Smooth muscle cell (in vitro differentiated cells): ENCODE measurements around the gene RGS21. TPM values are rescaled to one million over a fixed set of nuclear protein-coding genes. Genes with fewer than 3 reads are reported as not detected.
"Not testable (repeated sequence)": the region's sequence is repeated elsewhere in the genome, so short reads cannot be mapped to it uniquely, and the experiment has no call there.

ENCODE experiments used
- DNase-seq: peaks from one replicate; lab custom pipeline; 2025; ENCODE audit not compliant: unreplicated experiment; lab: John Stamatoyannopoulos, UW
- H2AFZ ChIP-seq: fragments of 200-600 bp; sonication (generic); 2 replicates; pipeline ENCODE4 v1.6.0; 2016; ENCODE audit warnings: antibody characterized with exemption, low read depth, mild to moderate bottlenecking
- H3F3A ChIP-seq: fragments of 200-600 bp; sonication (generic); 2 replicates; pipeline ENCODE4 v1.6.0; 2017; ENCODE audit warnings: antibody characterized with exemption, low read depth
- H3K27ac ChIP-seq: fragments of 200-600 bp; sonication (generic); 2 replicates; pipeline ENCODE4 v1.5.1; 2016; ENCODE audit warnings: low read depth, mild to moderate bottlenecking
- H3K27me3 ChIP-seq: fragments of 200-600 bp; sonication (generic); 2 replicates; pipeline ENCODE4 v1.6.1; 2016; ENCODE audit warnings: low read depth, mild to moderate bottlenecking
- H3K36me3 ChIP-seq: fragments of 200-600 bp; sonication (generic); 2 replicates; pipeline ENCODE4 v1.5.1; 2016; ENCODE audit warnings: low read depth
- H3K4me1 ChIP-seq: fragments of 200-600 bp; sonication (generic); 2 replicates; pipeline ENCODE4 v1.5.1; 2016; ENCODE audit warnings: low read depth
- H3K4me2 ChIP-seq: fragments of 200-600 bp; sonication (generic); 2 replicates; pipeline ENCODE4 v1.6.0; 2016; ENCODE audit warnings: mild to moderate bottlenecking
- H3K4me3 ChIP-seq: fragments of 200-600 bp; sonication (generic); 2 replicates; pipeline ENCODE4 v1.5.1; 2016; ENCODE audit warnings: mild to moderate bottlenecking
- H3K79me2 ChIP-seq: fragments of 200-600 bp; sonication (generic); 2 replicates; pipeline ENCODE4 v1.6.0; 2016; ENCODE audit warnings: low read depth, mild to moderate bottlenecking
- H3K9ac ChIP-seq: fragments of 200-600 bp; sonication (generic); 2 replicates; pipeline ENCODE4 v1.6.0; 2016; ENCODE audit warnings: low read depth
- H3K9me3 ChIP-seq: fragments of 200-600 bp; sonication (generic); replicated peaks from 2 replicates; pipeline ENCODE4 v1.5.1; 2016; ENCODE audit warnings: low read depth
- H4K20me1 ChIP-seq: fragments of 200-600 bp; sonication (generic); 2 replicates; pipeline ENCODE4 v1.6.0; 2016; ENCODE audit warnings: low read depth
- WGBS: methylation state at CpG from one replicate; pipeline ENCODE4 v1.1.7; 2016; ENCODE audit warnings: low lambda C conversion rate; 5-methylcytosine and 5-hydroxymethylcytosine counted together
- polyA plus RNA-seq: library from polyadenylated mRNA; unstranded; fragments of >200 nt; fragmentation: Nextera tagmentation; extraction: Ambion mirVana; gene quantifications from 2 replicates; pipeline ENCODE4 v1.2.1, GENCODE V29; 2016
- total RNA-seq: library from RNA; depleted of rRNA; stranded (reverse); fragments of >200 nt; gene quantifications from 2 replicates; pipeline ENCODE4 v1.2.3, GENCODE V29; 2014
- TF ChIP-seq, protein P1 (sequence below): fragments of 200-600 bp; sonication (generic); IDR thresholded peaks from 2 replicates; pipeline ENCODE4 v1.5.1; 2017; ENCODE audit warnings: borderline replicate concordance, mild to moderate bottlenecking, antibody characterized with exemption; ENCODE audit not compliant: insufficient read depth, poor library complexity, severe bottlenecking

RGS21 gene
- total and polyA plus RNA-seq, 2 experiments from 2014 or later = not detected

- Histone ChIP-seq H3K79me2 (no peaks in the 10 kb centered on the region), H3K4me2 (no peak overlapping the region), H3F3A (no peaks in the 10 kb centered on the region), H3K36me3 (no peaks in the 10 kb centered on the region), H3K27ac (no peak overlapping the region), H3K27me3 (no peaks in the 10 kb centered on the region), H3K9ac (no peak overlapping the region), H2AFZ (no peak overlapping the region), H3K9me3 (no peaks in the 10 kb centered on the region), H3K4me3 (no peak overlapping the region), H3K4me1 (no peaks in the 10 kb centered on the region), H4K20me1 (no peaks in the 10 kb centered on the region)
- no peak for DNase-seq
- WGBS = 93% methylated on average over 3 of the region's 3 CpGs
- TF ChIP-seq, protein P1, sequence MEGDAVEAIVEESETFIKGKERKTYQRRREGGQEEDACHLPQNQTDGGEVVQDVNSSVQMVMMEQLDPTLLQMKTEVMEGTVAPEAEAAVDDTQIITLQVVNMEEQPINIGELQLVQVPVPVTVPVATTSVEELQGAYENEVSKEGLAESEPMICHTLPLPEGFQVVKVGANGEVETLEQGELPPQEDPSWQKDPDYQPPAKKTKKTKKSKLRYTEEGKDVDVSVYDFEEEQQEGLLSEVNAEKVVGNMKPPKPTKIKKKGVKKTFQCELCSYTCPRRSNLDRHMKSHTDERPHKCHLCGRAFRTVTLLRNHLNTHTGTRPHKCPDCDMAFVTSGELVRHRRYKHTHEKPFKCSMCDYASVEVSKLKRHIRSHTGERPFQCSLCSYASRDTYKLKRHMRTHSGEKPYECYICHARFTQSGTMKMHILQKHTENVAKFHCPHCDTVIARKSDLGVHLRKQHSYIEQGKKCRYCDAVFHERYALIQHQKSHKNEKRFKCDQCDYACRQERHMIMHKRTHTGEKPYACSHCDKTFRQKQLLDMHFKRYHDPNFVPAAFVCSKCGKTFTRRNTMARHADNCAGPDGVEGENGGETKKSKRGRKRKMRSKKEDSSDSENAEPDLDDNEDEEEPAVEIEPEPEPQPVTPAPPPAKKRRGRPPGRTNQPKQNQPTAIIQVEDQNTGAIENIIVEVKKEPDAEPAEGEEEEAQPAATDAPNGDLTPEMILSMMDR = no peak
These were observed 42.2 kb upstream of the RGS21 start for GRCh38 chr1:192274588-192274987.

GRCh38 chr1:192277635-192278034 is 39.2 kb upstream of the RGS21 start:
- H3K79me2 ChIP-seq = no peaks in the 10 kb centered on the region
- H3K4me2 ChIP-seq = no peak overlapping the region
- DNase-seq = no peak

DNA sequence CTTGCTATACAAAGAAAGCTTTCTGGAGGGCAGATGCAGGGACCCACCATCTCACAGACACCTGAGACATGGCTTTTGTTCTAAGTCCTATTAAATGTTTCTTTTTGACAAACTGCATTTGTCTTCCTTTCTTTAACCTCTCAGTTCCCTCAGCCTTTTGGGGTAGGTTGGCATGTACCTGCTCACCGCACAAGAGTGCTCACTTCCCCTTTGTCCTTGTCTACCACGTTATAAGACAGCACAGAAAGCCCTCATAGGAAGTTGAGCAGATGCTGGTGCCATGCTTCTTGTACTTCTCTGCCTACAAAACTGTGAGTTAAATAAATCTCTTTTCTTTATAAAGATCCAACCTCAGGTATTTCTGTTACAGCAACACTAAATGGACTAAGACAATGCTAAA is 31.9 kb upstream of the RGS21 start:
- H2AFZ ChIP-seq = no peak overlapping the region
- no peaks in the 10 kb centered on the region for H3K27me3 ChIP-seq
- H3K4me1 ChIP-seq = no peaks in the 10 kb centered on the region
- no peaks in the 10 kb centered on the region for H4K20me1 ChIP-seq
- H3F3A ChIP-seq = no peaks in the 10 kb centered on the region
- no peak overlapping the region for H3K27ac ChIP-seq
- H3K9me3 ChIP-seq = peaks cover 3% of the 10 kb centered on the region
- H3K4me3 ChIP-seq = no peak overlapping the region
- TF ChIP-seq, protein P1 = no peak
- 88% methylated on average over 2 of the region's 2 CpGs for WGBS
- H3K9ac ChIP-seq = no peak overlapping the region
- H3K4me2 ChIP-seq = no peak overlapping the region
- DNase-seq = no peak
- peaks cover 5% of the 10 kb centered on the region for H3K36me3 ChIP-seq
- H3K79me2 ChIP-seq = no peaks in the 10 kb centered on the region

More at GRCh38 chr1:192277635-192278034, 39.2 kb upstream of the RGS21 start:
- TF ChIP-seq, protein P1 = no peak
- peaks cover 5% of the 10 kb centered on the region for H3K36me3 ChIP-seq
- no peaks in the 10 kb centered on the region for H3K27me3 ChIP-seq
- 54% methylated on average over 1 of the region's 1 CpG for WGBS
- H3K4me3 ChIP-seq = no peak overlapping the region
- H3K4me1 ChIP-seq = no peaks in the 10 kb centered on the region
- H3F3A ChIP-seq = no peaks in the 10 kb centered on the region
- no peaks in the 10 kb centered on the region for H4K20me1 ChIP-seq
- H3K9ac ChIP-seq = no peak overlapping the region
- no peak overlapping the region for H2AFZ ChIP-seq
- no peak overlapping the region for H3K27ac ChIP-seq
- peaks cover 3% of the 10 kb centered on the region for H3K9me3 ChIP-seq

- TF ChIP-seq, protein P1 = no peak
- WGBS = 79% methylated on average over 1 of the region's 1 CpG
These were observed 13.8 kb upstream of the RGS21 start for GRCh38 chr1:192303029-192303428.

GRCh38 chr1:192308314-192308713 is 8.5 kb upstream of the RGS21 start:
- 100% methylated on average over 2 of the region's 2 CpGs for WGBS
- not testable (repeated sequence) for H3K27ac ChIP-seq, H4K20me1 ChIP-seq, H3K9me3 ChIP-seq, H3F3A ChIP-seq, H3K79me2 ChIP-seq, H3K4me2 ChIP-seq, DNase-seq, H3K4me1 ChIP-seq, H3K27me3 ChIP-seq, H3K9ac ChIP-seq, H3K36me3 ChIP-seq, H3K4me3 ChIP-seq, H2AFZ ChIP-seq

More at GRCh38 chr1:192303029-192303428, 13.8 kb upstream of the RGS21 start:
- H3K9me3 ChIP-seq = no peaks in the 10 kb centered on the region
- no peaks in the 10 kb centered on the region for H3K79me2 ChIP-seq
- H3K4me3 ChIP-seq = no peak overlapping the region
- no peak overlapping the region for H3K9ac ChIP-seq
- no peak overlapping the region for H3K4me2 ChIP-seq
- no peaks in the 10 kb centered on the region for H3K36me3 ChIP-seq
- H2AFZ ChIP-seq = no peak overlapping the region
- H3F3A ChIP-seq = no peaks in the 10 kb centered on the region
- H3K27me3 ChIP-seq = no peaks in the 10 kb centered on the region
- no peak overlapping the region for H3K27ac ChIP-seq
- no peaks in the 10 kb centered on the region for H3K4me1 ChIP-seq
- no peaks in the 10 kb centered on the region for H4K20me1 ChIP-seq
- no peak for DNase-seq
